ENCODE data around the gene GRID1.
"Not testable (repeated sequence)": the region's sequence is repeated elsewhere in the genome, so short reads cannot be mapped to it uniquely, and the experiment has no call there.

GRID1 gene

GRCh38 chr10:86179153-86179524 is 187.5 kb downstream of the GRID1 start:
- DNase-seq = no peak

- DNase-seq = peak; percentile 51
Observed at GRCh38 chr10:86178401-86179152, 188.0 kb downstream of the GRID1 start.

- no peak for DNase-seq
Observed at GRCh38 chr10:86177537-86178155, 188.9 kb downstream of the GRID1 start.

- no peak for DNase-seq
Observed at GRCh38 chr10:86176850-86177536, 189.6 kb downstream of the GRID1 start.

- not testable (repeated sequence) for DNase-seq
Observed at GRCh38 chr10:86175476-86175875, 191.1 kb downstream of the GRID1 start.

- DNase-seq = no peak
Observed at GRCh38 chr10:86172301-86172700, 194.3 kb downstream of the GRID1 start.

GRCh38 chr10:86170255-86171108 is 196.1 kb downstream of the GRID1 start:
- peak; percentile 50 for DNase-seq

- DNase-seq = no peak
Observed at GRCh38 chr10:86169506-86170254, 196.9 kb downstream of the GRID1 start.

GRCh38 chr10:86169066-86169465 is 197.5 kb downstream of the GRID1 start:
- no peak for DNase-seq

GRCh38 chr10:86168256-86168655 is 198.3 kb downstream of the GRID1 start:
- DNase-seq = no peak

GRCh38 chr10:86167762-86168128 is 198.8 kb downstream of the GRID1 start:
- no peak for DNase-seq

- DNase-seq = no peak
Observed at GRCh38 chr10:86167121-86167761, 199.4 kb downstream of the GRID1 start.

- no peak for DNase-seq
Observed at GRCh38 chr10:86165666-86166065, 200.9 kb downstream of the GRID1 start.

- DNase-seq = no peak
Observed at GRCh38 chr10:86164960-86165630, 201.5 kb downstream of the GRID1 start.

- peak; percentile 2 for DNase-seq
Observed at GRCh38 chr10:86164174-86164774, 202.3 kb downstream of the GRID1 start.

GRCh38 chr10:86163522-86164173 is 202.9 kb downstream of the GRID1 start:
- DNase-seq = no peak

GRCh38 chr10:86162696-86163400 is 203.7 kb downstream of the GRID1 start:
- DNase-seq = no peak

GRCh38 chr10:86162036-86162435 is 204.6 kb downstream of the GRID1 start:
- no peak for DNase-seq

- no peak for DNase-seq
Observed at GRCh38 chr10:86160890-86161585, 205.6 kb downstream of the GRID1 start.
